Spinal cord (tissue), 10 donors: Measurements from ENCODE around the gene CCNDBP1. TPM values are rescaled to one million over a fixed set of nuclear protein-coding genes. Genes with fewer than 3 reads are reported as not detected.
"Not testable (repeated sequence)": the region's sequence is repeated elsewhere in the genome, so short reads cannot be mapped to it uniquely, and the experiment has no call there.

ENCODE experiments used
- DNase-seq, 6 donors: peaks; one replicate each; pipeline versions ENCODE4 v3.0.0 to v3.0.0-alpha.2; 2013 to 2015; ENCODE audit warnings: low spot score in 6 of 6, low read depth in 4 of 6
- H3K27ac ChIP-seq: one replicate; pipeline ENCODE4 v1.5.1; 2013; ENCODE audit warnings: low read depth, low read length, control low read depth
- H3K27me3 ChIP-seq: one replicate; pipeline ENCODE4 v1.6.1; 2013; ENCODE audit warnings: low read length; ENCODE audit not compliant: control insufficient read depth, insufficient read depth
- H3K36me3 ChIP-seq: one replicate; pipeline ENCODE4 v1.6.1; 2013; ENCODE audit warnings: low read length; ENCODE audit not compliant: control insufficient read depth, insufficient read depth
- H3K4me1 ChIP-seq: one replicate; pipeline ENCODE4 v1.6.1; 2013; ENCODE audit warnings: low read length; ENCODE audit not compliant: control insufficient read depth, insufficient read depth
- H3K4me3 ChIP-seq: one replicate; pipeline ENCODE4 v1.5.1; 2013; ENCODE audit warnings: low read depth, low read length, control low read depth
- H3K9me3 ChIP-seq: one replicate; pipeline ENCODE4 v1.6.1; 2013; ENCODE audit warnings: low read length; ENCODE audit not compliant: control insufficient read depth, insufficient read depth
- WGBS: methylation state at CpG from one replicate; pipeline ENCODE4 v1.1.5; 2013; ENCODE audit warnings: missing lambda C conversion rate; ENCODE audit not compliant: insufficient coverage; 5-methylcytosine and 5-hydroxymethylcytosine counted together
- polyA plus RNA-seq, 2 donors: library from polyadenylated mRNA; unstranded; fragments of 120-200 nt; gene quantifications; one replicate each; pipeline ENCODE4 v1.2.1, GENCODE V29; 2013; ENCODE audit not compliant: insufficient read length in 2 of 2
- total RNA-seq, 2 donors: library from RNA; depleted of rRNA in 1 of 2; stranded (reverse); fragments of 120-200 nt in 1 of 2; fragments of >200 nt in 1 of 2; gene quantifications; one replicate each; pipeline versions ENCODE4 v1.2.3 to v1.2.4, GENCODE V29; 2013 to 2014
- donor health status: healthy.

CCNDBP1 gene
- total and polyA plus RNA-seq, 4 donors = 52.0 to 90.0 (median 56.2) TPM

- no peak overlapping the region for H3K27ac ChIP-seq
- 52% methylated on average over 15 of the region's 16 CpGs for WGBS
- peak; percentile 8 to 75 (median 42) for DNase-seq
- H3K36me3 ChIP-seq = no peaks in the 10 kb centered on the region
- no peaks in the 10 kb centered on the region for H3K9me3 ChIP-seq
- no peak overlapping the region for H3K4me3 ChIP-seq
- no peaks in the 10 kb centered on the region for H3K27me3 ChIP-seq
- H3K4me1 ChIP-seq = peaks cover 5% of the 10 kb centered on the region
These were observed 40.2 kb downstream of the CCNDBP1 start for GRCh38 chr15:43225201-43225949.

- not testable (repeated sequence) for H3K4me1 ChIP-seq, H3K4me3 ChIP-seq, H3K27ac ChIP-seq, DNase-seq, H3K9me3 ChIP-seq, H3K27me3 ChIP-seq, H3K36me3 ChIP-seq
- 95% methylated on average over 11 of the region's 12 CpGs for WGBS
These were observed 40.7 kb downstream of the CCNDBP1 start for GRCh38 chr15:43225950-43226255.

GRCh38 chr15:43226436-43227305 lies 41.5 kb downstream of the CCNDBP1 start:
- Histone ChIP-seq H3K27ac (no peak overlapping the region), H3K27me3 (no peaks in the 10 kb centered on the region), H3K9me3 (no peaks in the 10 kb centered on the region), H3K36me3 (no peaks in the 10 kb centered on the region), H3K4me1 (peaks cover 5% of the 10 kb centered on the region), H3K4me3 (no peak overlapping the region)
- no peak for DNase-seq
- WGBS = 96% methylated on average over 56 of the region's 57 CpGs

DNA sequence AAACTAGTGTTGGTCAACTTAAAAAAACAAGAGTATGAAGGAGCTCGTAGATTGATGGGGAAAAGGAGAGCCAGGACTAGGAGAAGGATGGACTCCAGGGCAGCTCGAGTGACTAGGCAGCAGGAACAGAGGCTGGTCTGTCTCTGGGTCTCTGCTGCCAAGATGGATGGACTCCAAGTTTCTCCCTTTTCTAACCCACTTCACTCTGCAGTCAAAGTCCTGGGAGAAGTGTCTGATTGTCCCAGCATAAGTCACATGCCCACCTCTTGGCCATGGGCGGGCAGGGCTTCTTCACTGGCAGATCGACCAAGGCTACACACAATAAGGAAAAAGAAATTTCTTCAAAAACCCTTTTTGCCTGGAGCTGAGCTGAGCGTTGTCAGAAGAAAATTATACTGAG lies 44.8 kb downstream of the CCNDBP1 start:
- Histone ChIP-seq H3K9me3 (no peaks in the 10 kb centered on the region), H3K27ac (no peak overlapping the region), H3K4me1 (peaks cover 5% of the 10 kb centered on the region), H3K27me3 (peaks cover 2% of the 10 kb centered on the region), H3K36me3 (no peaks in the 10 kb centered on the region), H3K4me3 (no peak overlapping the region)
- WGBS = 49% methylated on average over 3 of the region's 5 CpGs
- DNase-seq = peak in 3 of 6 donors; percentile 15 to 70 (median 17)

GRCh38 chr15:43230640-43231115 lies 45.5 kb downstream of the CCNDBP1 start:
- Histone ChIP-seq H3K9me3 (no peaks in the 10 kb centered on the region), H3K36me3 (no peaks in the 10 kb centered on the region), H3K27me3 (peaks cover 2% of the 10 kb centered on the region), H3K4me1 (peaks cover 5% of the 10 kb centered on the region), H3K27ac (no peak overlapping the region), H3K4me3 (no peak overlapping the region)
- WGBS = 78% methylated on average over 2 of the region's 2 CpGs
- DNase-seq = no peak

DNA sequence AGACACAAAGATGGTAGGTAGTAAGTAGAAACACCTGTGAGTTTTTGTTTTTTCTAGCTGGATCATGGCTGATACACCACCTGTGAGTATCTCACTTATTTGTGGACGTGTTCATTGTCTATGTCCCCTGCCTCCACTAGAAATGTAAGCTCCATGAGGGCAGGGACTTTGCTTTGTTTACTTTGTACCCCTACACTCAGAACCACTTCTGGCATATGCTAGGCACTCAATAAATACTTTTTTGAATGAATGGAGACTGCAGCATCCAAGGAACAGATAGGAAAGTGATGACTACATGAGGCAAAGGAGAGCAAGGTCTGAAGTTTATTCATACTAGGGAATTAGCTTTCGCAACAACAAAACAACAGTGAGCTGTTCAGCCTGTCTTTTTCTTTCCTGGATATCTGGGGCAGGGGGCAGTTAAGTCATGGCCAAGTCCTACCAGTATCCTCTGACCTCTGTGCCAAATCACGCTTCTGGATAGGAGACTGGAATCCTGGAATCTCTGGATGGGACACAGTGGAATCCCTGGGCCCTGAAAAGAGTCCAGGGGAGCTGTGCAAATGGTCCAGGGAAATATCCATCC lies 47.2 kb downstream of the CCNDBP1 start:
- DNase-seq = no peak
- Histone ChIP-seq H3K4me1 (peaks cover 5% of the 10 kb centered on the region), H3K27ac (no peak overlapping the region), H3K4me3 (no peak overlapping the region), H3K27me3 (peaks cover 2% of the 10 kb centered on the region), H3K9me3 (no peaks in the 10 kb centered on the region), H3K36me3 (no peaks in the 10 kb centered on the region)
- 92% methylated on average over 3 of the region's 3 CpGs for WGBS

DNA sequence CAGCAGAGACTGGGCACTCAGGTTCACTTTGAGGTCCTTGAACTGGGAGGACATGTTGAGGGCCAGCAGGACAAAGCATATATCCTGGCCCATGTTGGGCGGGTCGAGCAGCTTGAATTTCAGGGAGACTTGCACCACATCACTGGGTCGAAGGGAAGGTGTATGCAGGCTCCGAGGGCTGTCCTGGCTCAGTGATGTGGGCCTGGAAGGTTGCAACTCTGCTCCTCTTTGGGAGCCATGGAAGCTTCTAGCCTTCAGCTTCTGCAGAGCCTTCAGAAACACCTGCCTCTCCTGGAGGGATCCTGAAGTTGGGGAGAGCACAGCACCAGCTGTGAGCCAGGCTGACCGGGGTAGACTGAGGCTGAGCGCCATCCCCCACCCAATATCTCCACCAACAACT lies 50.3 kb downstream of the CCNDBP1 start:
- no peak for DNase-seq
- H3K27ac ChIP-seq = no peak overlapping the region
- 93% methylated on average over 6 of the region's 6 CpGs for WGBS
- no peaks in the 10 kb centered on the region for H3K36me3 ChIP-seq
- H3K4me3 ChIP-seq = no peak overlapping the region
- H3K27me3 ChIP-seq = peaks cover 2% of the 10 kb centered on the region
- H3K4me1 ChIP-seq = peaks cover 4% of the 10 kb centered on the region
- no peaks in the 10 kb centered on the region for H3K9me3 ChIP-seq

GRCh38 chr15:43237842-43238470 lies 52.8 kb downstream of the CCNDBP1 start:
- H3K27me3 ChIP-seq = peaks cover 2% of the 10 kb centered on the region
- H3K9me3 ChIP-seq = no peaks in the 10 kb centered on the region
- WGBS = 76% methylated on average over 5 of the region's 9 CpGs
- H3K36me3 ChIP-seq = no peaks in the 10 kb centered on the region
- H3K27ac ChIP-seq = no peak overlapping the region
- no peak for DNase-seq
- H3K4me3 ChIP-seq = no peak overlapping the region
- peaks cover 4% of the 10 kb centered on the region for H3K4me1 ChIP-seq

DNA sequence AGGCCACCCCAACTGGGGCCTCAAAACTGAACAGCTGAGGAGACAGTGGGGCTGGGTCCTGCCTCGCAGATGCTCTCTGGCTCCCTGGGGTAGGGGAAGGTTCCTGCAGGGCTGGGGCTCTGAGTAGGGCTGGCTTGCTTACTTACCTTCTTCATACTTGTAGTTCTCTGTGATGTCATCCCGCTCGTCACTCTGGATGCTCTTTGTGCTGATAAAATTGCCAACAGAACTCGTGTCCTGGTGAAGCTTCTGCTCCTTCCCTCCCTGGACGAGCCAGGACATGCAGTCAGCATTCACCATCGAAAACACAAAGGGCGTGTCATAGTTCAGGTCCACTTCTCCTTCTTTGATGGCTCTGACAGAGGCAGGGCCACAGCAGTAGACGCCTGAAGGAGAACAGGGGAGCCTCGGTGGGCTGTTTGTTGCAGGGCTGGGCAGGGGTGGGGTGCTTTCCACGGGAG lies 53.5 kb downstream of the CCNDBP1 start:
- no peaks in the 10 kb centered on the region for H3K36me3 ChIP-seq
- H3K9me3 ChIP-seq = no peaks in the 10 kb centered on the region
- DNase-seq = no peak
- H3K4me3 ChIP-seq = no peak overlapping the region
- no peak overlapping the region for H3K27ac ChIP-seq
- peaks cover 4% of the 10 kb centered on the region for H3K4me1 ChIP-seq
- 80% methylated on average over 9 of the region's 10 CpGs for WGBS
- no peaks in the 10 kb centered on the region for H3K27me3 ChIP-seq
